LNCaP clone FGC (cell line): ENCODE measurements around the gene ZNF33B.
"Not testable (repeated sequence)": the region's sequence is repeated elsewhere in the genome, so short reads cannot be mapped to it uniquely, and the experiment has no call there.

ENCODE experiments used
- DNase-seq: peaks from one replicate; pipeline ENCODE4 v3.0.0-alpha.2; 2011; ENCODE audit warnings: low read depth
- H3K4me3 ChIP-seq: 2 replicates; pipeline ENCODE4 v1.5.1; 2011; ENCODE audit warnings: mild to moderate bottlenecking, low read depth, low read length, control low read depth
- CTCF ChIP-seq: IDR thresholded peaks from 2 replicates; pipeline ENCODE4 v1.5.1; 2012; ENCODE audit warnings: mild to moderate bottlenecking; ENCODE audit not compliant: control insufficient read depth, insufficient read depth; ENCODE audit errors: extremely low read depth

The ZNF33B gene

GRCh38 chr10:42638055-42638820 lies at the start of gene ZNF33B:
Gene ZNF33B, minus strand, starts transcription at chr10:42638570. Its CDS starts 1,642 bp downstream, at chr10:42636928.
- no peak for TF ChIP-seq CTCF
- peak; percentile 92 for DNase-seq
- peak within 1 kb of the TSS; percentile 69 for H3K4me3 ChIP-seq

GRCh38 chr10:42684517-42684916 lies 46.1 kb upstream of the ZNF33B start:
- no peak for DNase-seq
- TF ChIP-seq CTCF = no peak

GRCh38 chr10:42680267-42680666 lies 41.9 kb upstream of the ZNF33B start:
- no peak overlapping the region for H3K4me3 ChIP-seq

More at GRCh38 chr10:42684517-42684916, 46.1 kb upstream of the ZNF33B start:
- no peak overlapping the region for H3K4me3 ChIP-seq

GRCh38 chr10:42665181-42665979 lies 27.0 kb upstream of the ZNF33B start:
- H3K4me3 ChIP-seq, DNase-seq: not testable (repeated sequence)

More at GRCh38 chr10:42680267-42680666, 41.9 kb upstream of the ZNF33B start:
- no peak for TF ChIP-seq CTCF
- DNase-seq = no peak

GRCh38 chr10:42654419-42654818 lies 16.0 kb upstream of the ZNF33B start:
- TF ChIP-seq CTCF = no peak
- DNase-seq = no peak
- H3K4me3 ChIP-seq = no peak overlapping the region

GRCh38 chr10:42652858-42653257 lies 14.5 kb upstream of the ZNF33B start:
- DNase-seq = no peak
- TF ChIP-seq CTCF = no peak
- no peak overlapping the region for H3K4me3 ChIP-seq

- no peak for DNase-seq
- no peak overlapping the region for H3K4me3 ChIP-seq
- no peak for TF ChIP-seq CTCF
These were observed 12.0 kb upstream of the ZNF33B start for GRCh38 chr10:42650374-42650773.
